ENCODE data around the gene CERS1.

- no peak for TF ChIP-seq CTCF (IDR thresholded peaks at IDR 0.05; ENCODE audit: low read length)
- TF ChIP-seq EZH2 (IDR thresholded peaks at IDR 0.05; ENCODE audit: borderline replicate concordance, low read length), result no peak
These were observed 46.7 kb upstream of the CERS1 start for GRCh38 chr19:18942692-18943091.

Data from OCI-LY1 (cell line).